Keratinocyte (primary cell): ENCODE data around the gene PRKAR1A. TPM values are rescaled to one million over a fixed set of nuclear protein-coding genes. Genes with fewer than 3 reads are reported as not detected.

Experiments
- DNase-seq: peaks from one replicate; pipeline ENCODE4 v3.0.0-alpha.2; 2011; ENCODE audit warnings: low read depth, missing footprints, low spot score
- FAIRE-seq: peaks from 2 replicates; lab custom pipeline; 2011; peaks lifted over from hg19 to GRCh38; lab: Jason Lieb, UNC
- H2AFZ ChIP-seq: 2 replicates; pipeline ENCODE4 v1.6.0; 2012; ENCODE audit warnings: low read length, control low read depth, inconsistent platforms; ENCODE audit not compliant: control insufficient read depth
- H3K27ac ChIP-seq: 2 replicates; pipeline ENCODE4 v1.5.1; 2011; ENCODE audit warnings: low read length; ENCODE audit not compliant: control insufficient read depth, insufficient read depth
- H3K27me3 ChIP-seq: 3 replicates; pipeline ENCODE4 v1.6.0; 2011; ENCODE audit warnings: low read length; ENCODE audit not compliant: control insufficient read depth, insufficient read depth; ENCODE audit errors: extremely low read depth
- H3K36me3 ChIP-seq, 2 experiments: 2 replicates in 1 of 2; 3 replicates in 1 of 2; pipeline ENCODE4 v1.5.1; 2011; ENCODE audit warnings: low read length in 2 of 2, mild to moderate bottlenecking in 1 of 2; ENCODE audit not compliant: control insufficient read depth in 2 of 2, insufficient read depth in 2 of 2; ENCODE audit errors: extremely low read depth in 1 of 2
- H3K4me1 ChIP-seq: 3 replicates; pipeline ENCODE4 v1.5.1; 2011; ENCODE audit warnings: low read length; ENCODE audit not compliant: control insufficient read depth, insufficient read depth; ENCODE audit errors: extremely low read depth
- H3K4me2 ChIP-seq: 3 replicates; pipeline ENCODE4 v1.6.0; 2011; ENCODE audit warnings: low read depth, low read length; ENCODE audit not compliant: control insufficient read depth, insufficient read depth; ENCODE audit errors: extremely low read depth
- H3K4me3 ChIP-seq, 3 experiments: fragments of 200-600 bp in 1 of 3; sonication (generic) in 1 of 3; 2 replicates in 2 of 3; 3 replicates in 1 of 3; pipeline ENCODE4 v1.5.1; 2011 to 2016; ENCODE audit warnings: low read length in 3 of 3, mild to moderate bottlenecking in 3 of 3, control low read depth in 2 of 3, inconsistent platforms in 1 of 3, low read depth in 1 of 3, mixed read lengths in 1 of 3, mixed run types in 1 of 3, moderate library complexity in 1 of 3; ENCODE audit not compliant: control insufficient read depth in 2 of 3, insufficient read depth in 2 of 3; ENCODE audit errors: extremely low read depth in 1 of 3
- H3K79me2 ChIP-seq: 2 replicates; pipeline ENCODE4 v1.6.0; 2012; ENCODE audit warnings: low read length; ENCODE audit not compliant: control insufficient read depth, insufficient read depth
- H3K9ac ChIP-seq: 3 replicates; pipeline ENCODE4 v1.6.0; 2011; ENCODE audit warnings: low read length; ENCODE audit not compliant: control insufficient read depth, insufficient read depth; ENCODE audit errors: extremely low read depth
- H3K9me1 ChIP-seq: 3 replicates; pipeline ENCODE4 v1.6.0; 2011; ENCODE audit warnings: low read length; ENCODE audit not compliant: control insufficient read depth, insufficient read depth; ENCODE audit errors: extremely low read depth
- H3K9me3 ChIP-seq: 2 replicates; pipeline ENCODE4 v1.5.1; 2012; ENCODE audit warnings: low read depth, low read length; ENCODE audit not compliant: control insufficient read depth
- H4K20me1 ChIP-seq: 3 replicates; pipeline ENCODE4 v1.6.0; 2011; ENCODE audit warnings: low read length; ENCODE audit not compliant: control insufficient read depth, insufficient read depth; ENCODE audit errors: extremely low read depth
- CTCF ChIP-seq, 3 experiments: IDR thresholded peaks in 1 of 3; conservative IDR thresholded peaks in 1 of 3; optimal IDR thresholded peaks in 1 of 3; 2 replicates in 2 of 3; 3 replicates in 1 of 3; pipeline versions ENCODE3 to v1.5.1; 2011; ENCODE audit warnings: low read length in 3 of 3, mild to moderate bottlenecking in 3 of 3, moderate library complexity in 2 of 3, control low read depth in 1 of 3, inconsistent platforms in 1 of 3; ENCODE audit not compliant: insufficient read depth in 2 of 3; ENCODE audit errors: extremely low read depth in 1 of 3
- EZH2 ChIP-seq: IDR thresholded peaks from one replicate; pipeline ENCODE4 v1.6.1; 2012; ENCODE audit warnings: inconsistent platforms, mild to moderate bottlenecking, low read length, moderate library complexity
- dilution Hi-C: fragments of 300-500 bp; cut with MboI; formaldehyde crosslinking; loops from one replicate; pipeline ENCODE4 v1.7.0; 2020; ENCODE audit warnings: low sequenced_read_pairs; ENCODE audit not compliant: extremely low pct_ligation_motif_present
- polyA plus RNA-seq, 5 experiments: library from polyadenylated mRNA; depleted of rRNA in 3 of 5; stranded (reverse) in 3 of 5; stranded (forward) in 1 of 5; unstranded in 1 of 5; fragments of >200 nt; gene quantifications; 1 replicate in 1 of 5; 2 replicates in 3 of 5; 3 replicates in 1 of 5; pipeline versions ENCODE4 v1.2.1 to v1.2.3, GENCODE V29; 2011 to 2012; ENCODE audit warnings: missing spikeins in 2 of 5, low read depth in 1 of 5, low replicate concordance in 1 of 5

Gene PRKAR1A
- polyA plus RNA-seq, 1 donor (not counting 4 experiments of a cell fraction or from before 2014, with no cell fraction given) = 212 TPM

GRCh38 chr17:68594552-68594951 is 82.3 kb downstream of the PRKAR1A start:
- Histone ChIP-seq H3K9ac (no peak overlapping the region), H3K4me2 (no peak overlapping the region), H3K79me2 (no peaks in the 10 kb centered on the region), H3K4me3 (no peak overlapping the region), H3K27ac (no peak overlapping the region), H3K4me1 (no peaks in the 10 kb centered on the region), H3K9me3 (no peaks in the 10 kb centered on the region), H3K9me1 (no peaks in the 10 kb centered on the region), H3K36me3 (no peaks in the 10 kb centered on the region), H2AFZ (no peak overlapping the region), H4K20me1 (no peaks in the 10 kb centered on the region), H3K27me3 (peaks cover 3% of the 10 kb centered on the region)
- no peak for FAIRE-seq
- DNase-seq = no peak
- dilution Hi-C loops = no loop called here
- no peak for TF ChIP-seq EZH2
- TF ChIP-seq CTCF (optimal IDR thresholded peaks at IDR 0.05 in 1 of 3, IDR thresholded peaks at IDR 0.05 in 1 of 3, conservative IDR thresholded peaks at IDR 0.05 in 1 of 3; ENCODE audit: extremely low read depth in 1 of 3, insufficient read depth in 2 of 3, low read length in 3 of 3) = no peak

- dilution Hi-C loops = no loop called here
- no peak overlapping the region for H3K9ac ChIP-seq
- H3K36me3 ChIP-seq = no peaks in the 10 kb centered on the region
- H3K79me2 ChIP-seq = no peaks in the 10 kb centered on the region
- H3K4me2 ChIP-seq = no peak overlapping the region
- no peaks in the 10 kb centered on the region for H3K9me3 ChIP-seq
- H4K20me1 ChIP-seq = no peaks in the 10 kb centered on the region
- H3K27me3 ChIP-seq = peaks cover 13% of the 10 kb centered on the region
- TF ChIP-seq EZH2 (no peak), CTCF (optimal IDR thresholded peaks at IDR 0.05 in 1 of 3, IDR thresholded peaks at IDR 0.05 in 1 of 3, conservative IDR thresholded peaks at IDR 0.05 in 1 of 3; ENCODE audit: extremely low read depth in 1 of 3, insufficient read depth in 2 of 3, low read length in 3 of 3) (no peak)
- H2AFZ ChIP-seq = no peak overlapping the region
- H3K4me3 ChIP-seq = no peak overlapping the region
- H3K27ac ChIP-seq = no peak overlapping the region
- H3K9me1 ChIP-seq = no peaks in the 10 kb centered on the region
- DNase-seq (no peak), FAIRE-seq (no peak)
- H3K4me1 ChIP-seq = no peaks in the 10 kb centered on the region
Observed at GRCh38 chr17:68595496-68595895, 83.3 kb downstream of the PRKAR1A start.
